HG03439 (cell line): ENCODE data around the gene SLC2A11.
"Not testable (repeated sequence)": the region's sequence is repeated elsewhere in the genome, so short reads cannot be mapped to it uniquely, and the experiment has no call there.

ENCODE experiments used
- ATAC-seq: cut with Tn5 transposase; IDR thresholded peaks from one replicate; pipeline ENCODE4 v1.9.1; 2021; ENCODE audit warnings: mild to moderate bottlenecking, moderate library complexity; ENCODE audit not compliant: unreplicated experiment

The SLC2A11 gene

GRCh38 chr22:23884140-23884539 is 26.5 kb downstream of the SLC2A11 start:
- no peak for ATAC-seq

- ATAC-seq: no peak
Observed at GRCh38 chr22:23888615-23889401, 31.1 kb downstream of the SLC2A11 start.

GRCh38 chr22:23889620-23890019 is 31.9 kb downstream of the SLC2A11 start:
- ATAC-seq: no peak

- no peak for ATAC-seq
Observed at GRCh38 chr22:23891726-23892125, 34.1 kb downstream of the SLC2A11 start.

- ATAC-seq: no peak
Observed at GRCh38 chr22:23892130-23892529, 34.5 kb downstream of the SLC2A11 start.

- ATAC-seq: no peak
Observed at GRCh38 chr22:23892706-23893105, 35.0 kb downstream of the SLC2A11 start.

- ATAC-seq: peak; percentile 2
Observed at GRCh38 chr22:23893121-23893944, 35.7 kb downstream of the SLC2A11 start.

DNA sequence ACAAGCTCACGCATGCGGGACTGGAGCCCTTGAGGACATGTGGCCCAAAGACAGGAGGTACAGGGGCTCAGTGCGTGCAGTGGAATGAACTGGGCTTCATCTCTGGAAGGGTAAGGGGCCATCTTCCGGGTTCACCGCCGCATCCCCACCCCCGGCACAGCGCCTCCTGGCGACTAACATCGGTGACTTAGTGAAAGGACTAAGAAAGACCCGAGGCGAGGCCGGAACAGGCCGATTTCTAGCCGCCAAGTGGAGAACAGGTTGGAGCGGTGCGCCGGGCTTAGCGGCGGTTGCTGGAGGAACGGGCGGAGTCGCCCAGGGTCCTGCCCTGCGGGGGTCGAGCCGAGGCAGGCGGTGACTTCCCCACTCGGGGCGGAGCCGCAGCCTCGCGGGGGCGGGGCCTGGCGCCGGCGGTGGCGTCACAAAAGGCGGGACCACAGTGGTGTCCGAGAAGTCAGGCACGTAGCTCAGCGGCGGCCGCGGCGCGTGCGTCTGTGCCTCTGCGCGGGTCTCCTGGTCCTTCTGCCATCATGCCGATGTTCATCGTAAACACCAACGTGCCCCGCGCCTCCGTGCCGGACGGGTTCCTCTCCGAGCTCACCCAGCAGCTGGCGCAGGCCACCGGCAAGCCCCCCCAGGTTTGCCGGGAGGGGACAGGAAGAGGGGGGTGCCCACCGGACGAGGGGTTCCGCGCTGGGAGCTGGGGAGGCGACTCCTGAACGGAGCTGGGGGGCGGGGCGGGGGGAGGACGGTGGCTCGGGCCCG is 36.5 kb downstream of the SLC2A11 start, which contains the start of gene MIF:
Gene MIF (plus strand): TSS at position 439 of the 765 bp plus-strand sequence. CDS start 92 bp downstream, at position 531.
- ATAC-seq: peak; percentile 83

DNA sequence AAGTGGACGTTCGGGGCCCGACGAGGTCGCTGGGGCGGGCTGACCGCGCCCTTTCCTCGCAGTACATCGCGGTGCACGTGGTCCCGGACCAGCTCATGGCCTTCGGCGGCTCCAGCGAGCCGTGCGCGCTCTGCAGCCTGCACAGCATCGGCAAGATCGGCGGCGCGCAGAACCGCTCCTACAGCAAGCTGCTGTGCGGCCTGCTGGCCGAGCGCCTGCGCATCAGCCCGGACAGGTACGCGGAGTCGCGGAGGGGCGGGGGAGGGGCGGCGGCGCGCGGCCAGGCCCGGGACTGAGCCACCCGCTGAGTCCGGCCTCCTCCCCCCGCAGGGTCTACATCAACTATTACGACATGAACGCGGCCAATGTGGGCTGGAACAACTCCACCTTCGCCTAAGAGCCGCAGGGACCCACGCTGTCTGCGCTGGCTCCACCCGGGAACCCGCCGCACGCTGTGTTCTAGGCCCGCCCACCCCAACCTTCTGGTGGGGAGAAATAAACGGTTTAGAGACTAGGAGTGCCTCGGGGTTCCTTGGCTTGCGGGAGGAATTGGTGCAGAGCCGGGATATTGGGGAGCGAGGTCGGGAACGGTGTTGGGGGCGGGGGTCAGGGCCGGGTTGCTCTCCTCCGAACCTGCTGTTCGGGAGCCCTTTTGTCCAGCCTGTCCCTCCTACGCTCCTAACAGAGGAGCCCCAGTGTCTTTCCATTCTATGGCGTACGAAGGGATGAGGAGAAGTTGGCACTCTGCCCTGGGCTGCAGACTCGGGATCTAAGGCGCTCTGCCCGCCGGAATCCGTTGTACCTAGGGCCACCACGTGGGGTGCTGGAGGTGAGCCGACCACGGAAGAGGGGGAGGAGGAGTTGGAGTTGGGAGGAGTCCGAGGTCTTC is 37.3 kb downstream of the SLC2A11 start:
- peak; percentile 32 for ATAC-seq

- no peak for ATAC-seq
Observed at GRCh38 chr22:23895599-23896144, 38.0 kb downstream of the SLC2A11 start.

- no peak for ATAC-seq
Observed at GRCh38 chr22:23896166-23896522, 38.5 kb downstream of the SLC2A11 start.

- ATAC-seq: no peak
Observed at GRCh38 chr22:23896523-23897186, 39.0 kb downstream of the SLC2A11 start.

GRCh38 chr22:23897320-23897719 is 39.6 kb downstream of the SLC2A11 start:
- ATAC-seq: no peak

- ATAC-seq: no peak
Observed at GRCh38 chr22:23898006-23898974, 40.6 kb downstream of the SLC2A11 start.

- ATAC-seq: no peak
Observed at GRCh38 chr22:23899042-23899745, 41.5 kb downstream of the SLC2A11 start.

DNA sequence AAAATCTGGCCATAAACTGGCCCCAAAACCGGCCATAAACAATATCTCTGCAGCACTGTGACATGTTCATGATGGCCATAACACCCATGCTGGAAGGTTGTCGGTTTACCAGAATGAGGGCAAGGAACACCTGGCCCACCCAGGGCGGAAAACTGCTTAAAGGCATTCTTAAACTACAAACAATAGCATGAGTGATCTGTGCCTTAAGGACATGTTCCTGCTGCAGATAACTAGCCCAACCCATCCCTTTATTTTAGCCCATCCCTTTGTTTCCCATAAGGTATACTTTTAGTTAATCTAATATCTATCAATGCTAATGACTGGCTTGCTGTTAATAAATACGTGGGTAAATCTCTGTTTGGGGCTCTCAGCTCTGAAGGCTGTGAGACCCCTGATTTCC is 42.6 kb downstream of the SLC2A11 start:
- ATAC-seq: not testable (repeated sequence)

DNA sequence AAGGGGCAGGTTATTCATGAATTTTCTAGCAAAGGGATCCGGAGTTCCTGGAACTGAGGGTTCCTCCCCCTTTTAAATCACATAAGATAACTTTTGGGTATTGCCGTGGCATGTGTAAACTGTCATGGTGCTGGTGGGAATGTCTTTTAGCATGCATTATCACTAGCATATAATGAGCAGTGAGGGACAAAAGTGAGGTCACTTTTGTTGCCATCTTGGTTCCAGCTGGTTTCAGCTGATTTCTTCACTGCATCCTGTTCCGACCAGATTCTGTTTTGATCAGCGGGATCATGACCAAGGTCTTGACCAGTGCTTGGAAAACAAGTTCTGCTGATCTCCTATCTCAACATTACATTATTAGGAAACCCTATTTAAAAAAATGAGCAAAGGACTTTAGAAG is 43.9 kb downstream of the SLC2A11 start:
- no peak for ATAC-seq
